Osteoblast (primary cell): ENCODE results near the gene AHNAK. TPM values are rescaled to one million over a fixed set of nuclear protein-coding genes. Genes with fewer than 3 reads are reported as not detected.

Experiments
- DNase-seq: peaks from one replicate; pipeline ENCODE4 v3.0.0; 2011; ENCODE audit warnings: low spot score, mixed read lengths; ENCODE audit not compliant: insufficient read length; ENCODE audit errors: missing footprints
- H2AFZ ChIP-seq: 2 replicates; pipeline ENCODE4 v1.6.0; 2011; ENCODE audit warnings: mild to moderate bottlenecking, low read length
- H3K27ac ChIP-seq: 2 replicates; pipeline ENCODE4 v1.5.1; 2011; ENCODE audit warnings: mild to moderate bottlenecking, low read depth, low read length, moderate library complexity
- H3K27me3 ChIP-seq: 2 replicates; pipeline ENCODE4 v1.6.0; 2012; ENCODE audit warnings: mild to moderate bottlenecking, control low read depth, inconsistent platforms, low read length, moderate library complexity; ENCODE audit not compliant: insufficient read depth
- H3K36me3 ChIP-seq: 2 replicates; pipeline ENCODE4 v1.5.1; 2011; ENCODE audit warnings: mild to moderate bottlenecking, low read length, control low read depth, moderate library complexity; ENCODE audit not compliant: insufficient read depth
- H3K4me1 ChIP-seq: 2 replicates; pipeline ENCODE4 v1.5.1; 2011; ENCODE audit warnings: mild to moderate bottlenecking, low read length, control low read depth, moderate library complexity; ENCODE audit not compliant: insufficient read depth
- H3K4me2 ChIP-seq: 2 replicates; pipeline ENCODE4 v1.6.0; 2011; ENCODE audit warnings: mild to moderate bottlenecking, low read length; ENCODE audit not compliant: insufficient read depth
- H3K4me3 ChIP-seq: fragments of 200-600 bp; sonication (generic); 3 replicates; pipeline ENCODE4 v1.5.1; 2012; ENCODE audit warnings: mild to moderate bottlenecking, low read length, inconsistent platforms; ENCODE audit not compliant: insufficient read depth
- H3K79me2 ChIP-seq: 2 replicates; pipeline ENCODE4 v1.6.0; 2012; ENCODE audit warnings: mild to moderate bottlenecking, low read length, control low read depth, inconsistent platforms; ENCODE audit not compliant: insufficient read depth
- H3K9me3 ChIP-seq: 2 replicates; pipeline ENCODE4 v1.5.1; 2011; ENCODE audit warnings: low read depth, low read length, control low read depth
- H4K20me1 ChIP-seq: 2 replicates; pipeline ENCODE4 v1.6.0; 2012; ENCODE audit warnings: mild to moderate bottlenecking, low read length, control low read depth; ENCODE audit not compliant: insufficient read depth
- total RNA-seq: library from RNA; depleted of rRNA; stranded (reverse); fragments of >200 nt; gene quantifications from 2 replicates; pipeline ENCODE4 v1.2.3, GENCODE V29; 2012
- TF ChIP-seq, protein P1 (sequence below): IDR thresholded peaks from 2 replicates; pipeline ENCODE4 v1.5.1; 2011; ENCODE audit warnings: mild to moderate bottlenecking, low read depth, low read length, moderate library complexity; ENCODE audit errors: extremely low read depth

AHNAK gene
- total RNA-seq, 1 donor: 720 TPM

DNA sequence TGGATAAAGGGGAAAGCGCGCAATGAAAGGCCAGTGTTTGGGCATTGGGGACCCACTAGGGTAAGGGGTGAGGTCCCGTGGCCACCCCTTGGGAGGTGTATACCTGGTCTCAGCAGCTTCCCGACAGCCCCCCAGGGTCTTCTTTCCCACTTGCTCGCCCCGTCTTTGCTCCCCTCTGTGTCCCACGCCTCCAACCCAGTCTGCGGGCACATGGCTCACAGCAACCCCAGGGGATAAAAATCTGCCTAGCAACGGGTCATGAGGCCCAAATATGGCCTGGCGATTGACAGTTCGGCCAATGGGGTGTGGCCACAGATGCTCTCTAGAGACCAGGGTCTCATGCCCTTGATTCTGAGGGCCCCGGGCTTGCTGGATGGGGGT, 41.6 kb downstream of the AHNAK start:
- H3K4me2 ChIP-seq: peak overlapping the region; percentile 85
- peak overlapping the region; percentile 58 for H2AFZ ChIP-seq
- H3K9me3 ChIP-seq: no peaks in the 10 kb centered on the region
- no peak for DNase-seq
- peak overlapping the region; percentile 64 for H3K4me3 ChIP-seq
- TF ChIP-seq, protein P1, sequence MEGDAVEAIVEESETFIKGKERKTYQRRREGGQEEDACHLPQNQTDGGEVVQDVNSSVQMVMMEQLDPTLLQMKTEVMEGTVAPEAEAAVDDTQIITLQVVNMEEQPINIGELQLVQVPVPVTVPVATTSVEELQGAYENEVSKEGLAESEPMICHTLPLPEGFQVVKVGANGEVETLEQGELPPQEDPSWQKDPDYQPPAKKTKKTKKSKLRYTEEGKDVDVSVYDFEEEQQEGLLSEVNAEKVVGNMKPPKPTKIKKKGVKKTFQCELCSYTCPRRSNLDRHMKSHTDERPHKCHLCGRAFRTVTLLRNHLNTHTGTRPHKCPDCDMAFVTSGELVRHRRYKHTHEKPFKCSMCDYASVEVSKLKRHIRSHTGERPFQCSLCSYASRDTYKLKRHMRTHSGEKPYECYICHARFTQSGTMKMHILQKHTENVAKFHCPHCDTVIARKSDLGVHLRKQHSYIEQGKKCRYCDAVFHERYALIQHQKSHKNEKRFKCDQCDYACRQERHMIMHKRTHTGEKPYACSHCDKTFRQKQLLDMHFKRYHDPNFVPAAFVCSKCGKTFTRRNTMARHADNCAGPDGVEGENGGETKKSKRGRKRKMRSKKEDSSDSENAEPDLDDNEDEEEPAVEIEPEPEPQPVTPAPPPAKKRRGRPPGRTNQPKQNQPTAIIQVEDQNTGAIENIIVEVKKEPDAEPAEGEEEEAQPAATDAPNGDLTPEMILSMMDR: no peak
- H3K4me1 ChIP-seq: peaks cover 28% of the 10 kb centered on the region
- no peaks in the 10 kb centered on the region for H3K36me3 ChIP-seq
- no peak overlapping the region for H3K27ac ChIP-seq
- no peaks in the 10 kb centered on the region for H3K27me3 ChIP-seq
- no peaks in the 10 kb centered on the region for H4K20me1 ChIP-seq
- no peaks in the 10 kb centered on the region for H3K79me2 ChIP-seq

DNA sequence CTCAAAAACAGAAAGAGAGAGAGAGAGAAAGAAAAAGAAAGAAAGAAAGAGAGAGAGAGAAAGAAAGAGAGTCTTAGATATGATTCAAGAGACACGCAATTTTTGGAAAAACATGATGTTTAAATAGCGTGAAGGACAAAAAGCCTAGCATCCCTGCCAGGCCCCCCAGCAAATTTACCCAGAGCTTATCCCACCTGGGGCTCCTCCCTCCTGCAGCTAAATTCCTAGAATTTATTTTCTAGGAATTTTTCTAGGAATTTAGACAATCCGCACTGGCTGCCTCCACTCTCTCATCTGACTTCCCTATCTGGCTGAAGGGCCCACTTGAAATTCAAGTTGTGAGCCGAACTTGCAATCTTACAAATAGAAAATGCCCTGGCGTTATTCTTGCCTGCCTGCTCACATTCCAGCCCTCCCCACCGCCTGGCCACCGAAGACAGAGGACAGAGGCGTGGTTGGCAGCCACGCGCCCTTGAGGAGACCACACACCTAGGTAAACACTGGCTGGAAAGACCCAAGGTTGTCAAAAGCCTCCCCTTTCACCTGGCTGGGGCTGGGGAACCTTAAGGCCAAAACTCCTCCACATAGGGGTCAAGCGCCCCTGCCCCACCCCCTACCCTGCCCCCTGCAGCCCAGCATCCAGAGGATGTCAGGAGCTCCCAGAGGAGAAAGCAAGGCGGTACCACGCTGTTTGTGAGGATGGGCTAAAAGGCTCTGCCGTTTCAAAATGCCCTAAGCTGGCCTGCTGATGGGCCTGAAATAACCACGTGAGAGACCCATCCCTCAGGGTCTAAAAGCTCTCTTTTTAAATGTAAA, 42.2 kb downstream of the AHNAK start:
- Histone ChIP-seq H3K27ac (no peak overlapping the region), H3K9me3 (no peaks in the 10 kb centered on the region), H3K27me3 (no peaks in the 10 kb centered on the region), H3K79me2 (no peaks in the 10 kb centered on the region), H3K4me3 (no peak overlapping the region), H3K36me3 (no peaks in the 10 kb centered on the region), H3K4me2 (no peak overlapping the region), H2AFZ (no peak overlapping the region), H4K20me1 (no peaks in the 10 kb centered on the region), H3K4me1 (peaks cover 30% of the 10 kb centered on the region)
- TF ChIP-seq, protein P1: no peak
- no peak for DNase-seq

DNA sequence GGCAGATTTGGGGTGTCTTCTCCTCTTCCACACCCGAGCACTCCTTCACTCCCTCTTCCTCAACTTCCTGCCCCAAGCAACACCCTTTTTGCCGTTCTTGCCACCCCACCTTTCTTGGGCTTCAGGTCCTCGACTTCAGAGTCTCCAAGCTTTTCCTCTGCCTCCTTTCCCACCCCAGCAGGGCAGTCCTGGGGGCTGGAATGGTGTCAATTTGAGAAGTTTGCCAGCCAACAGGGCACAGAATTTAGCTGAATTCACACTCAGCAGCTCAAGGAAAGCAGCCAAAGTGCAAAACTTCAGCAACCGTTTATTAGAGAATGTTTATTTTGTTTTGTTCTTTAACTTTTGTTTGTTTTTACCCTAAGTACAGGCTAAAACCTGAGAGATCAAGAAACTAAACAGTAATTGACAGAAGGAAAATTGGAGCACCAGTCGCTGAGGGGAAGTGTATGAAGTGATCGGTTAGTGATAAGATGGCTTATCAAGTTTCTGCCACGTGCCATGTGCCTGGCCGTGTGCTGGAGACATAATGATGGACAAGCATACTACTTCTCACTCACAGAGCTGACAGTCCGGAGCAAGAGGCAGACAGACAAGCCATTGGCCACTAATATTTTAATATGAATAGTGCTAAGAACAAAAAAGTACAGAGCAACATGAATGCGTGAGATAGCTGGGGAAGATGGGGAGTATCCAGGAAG, 44.4 kb downstream of the AHNAK start:
- peaks cover 24% of the 10 kb centered on the region for H3K4me1 ChIP-seq
- no peak for DNase-seq
- H3K9me3 ChIP-seq: no peaks in the 10 kb centered on the region
- peak overlapping the region; percentile 58 for H2AFZ ChIP-seq
- peak overlapping the region; percentile 17 for H3K4me2 ChIP-seq
- H3K36me3 ChIP-seq: no peaks in the 10 kb centered on the region
- no peaks in the 10 kb centered on the region for H4K20me1 ChIP-seq
- H3K4me3 ChIP-seq: no peak overlapping the region
- TF ChIP-seq, protein P1: no peak
- no peaks in the 10 kb centered on the region for H3K27me3 ChIP-seq
- no peak overlapping the region for H3K27ac ChIP-seq
- no peaks in the 10 kb centered on the region for H3K79me2 ChIP-seq

GRCh38 chr11:62501432-62501891, 45.1 kb downstream of the AHNAK start:
- H4K20me1 ChIP-seq: no peaks in the 10 kb centered on the region
- H3K27me3 ChIP-seq: no peaks in the 10 kb centered on the region
- H3K36me3 ChIP-seq: no peaks in the 10 kb centered on the region
- TF ChIP-seq, protein P1: no peak
- no peaks in the 10 kb centered on the region for H3K9me3 ChIP-seq
- peaks cover 28% of the 10 kb centered on the region for H3K4me1 ChIP-seq
- H3K4me2 ChIP-seq: peak overlapping the region; percentile 17
- no peak overlapping the region for H3K27ac ChIP-seq
- H3K4me3 ChIP-seq: no peak overlapping the region
- no peak for DNase-seq
- H2AFZ ChIP-seq: peak overlapping the region; percentile 58
- no peaks in the 10 kb centered on the region for H3K79me2 ChIP-seq
